GM18861 (cell line): ENCODE results near the gene MYRF.

Source experiments
- ATAC-seq: cut with Tn5 transposase; IDR thresholded peaks from one replicate; pipeline ENCODE4 v1.9.1; 2021; ENCODE audit not compliant: unreplicated experiment

Gene MYRF

DNA sequence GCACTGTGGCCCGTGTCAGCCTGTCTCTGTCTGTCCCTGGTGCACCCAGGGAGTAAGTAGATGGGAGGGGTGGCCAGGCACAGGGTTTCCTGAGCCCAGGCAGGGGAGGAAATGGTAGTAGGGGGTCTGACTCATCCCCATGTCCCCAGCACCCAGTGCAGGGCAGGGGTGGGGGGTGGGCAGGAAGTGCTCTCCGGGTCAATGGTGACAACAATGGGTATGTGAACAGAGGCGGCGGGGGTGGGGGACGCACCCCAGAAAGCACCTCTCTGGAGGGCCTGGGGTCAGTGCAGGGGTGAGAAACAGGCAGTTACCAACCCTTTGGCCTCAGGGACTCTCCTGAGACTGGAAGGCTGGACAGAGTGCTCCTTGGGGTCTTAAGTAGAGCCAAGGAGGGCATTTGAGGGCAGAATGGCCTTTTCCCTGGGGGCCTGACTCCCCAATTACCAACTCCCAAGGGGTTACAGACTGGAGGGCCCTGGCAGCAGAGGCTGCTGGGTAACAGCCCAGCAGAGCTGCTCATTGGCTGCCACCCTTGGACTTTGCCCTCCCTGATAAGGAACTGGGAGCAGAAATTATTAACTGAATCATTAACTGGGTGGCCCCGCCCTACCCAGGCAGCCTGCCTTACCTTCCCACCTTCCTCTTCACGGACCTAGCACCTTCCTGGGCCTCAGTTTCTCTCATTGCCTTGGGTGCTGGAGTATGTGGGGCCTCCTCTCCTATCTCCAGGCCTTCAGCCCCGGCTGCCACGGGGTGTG lies 4.2 kb downstream of the MYRF start:
- peak; percentile 44 for ATAC-seq

DNA sequence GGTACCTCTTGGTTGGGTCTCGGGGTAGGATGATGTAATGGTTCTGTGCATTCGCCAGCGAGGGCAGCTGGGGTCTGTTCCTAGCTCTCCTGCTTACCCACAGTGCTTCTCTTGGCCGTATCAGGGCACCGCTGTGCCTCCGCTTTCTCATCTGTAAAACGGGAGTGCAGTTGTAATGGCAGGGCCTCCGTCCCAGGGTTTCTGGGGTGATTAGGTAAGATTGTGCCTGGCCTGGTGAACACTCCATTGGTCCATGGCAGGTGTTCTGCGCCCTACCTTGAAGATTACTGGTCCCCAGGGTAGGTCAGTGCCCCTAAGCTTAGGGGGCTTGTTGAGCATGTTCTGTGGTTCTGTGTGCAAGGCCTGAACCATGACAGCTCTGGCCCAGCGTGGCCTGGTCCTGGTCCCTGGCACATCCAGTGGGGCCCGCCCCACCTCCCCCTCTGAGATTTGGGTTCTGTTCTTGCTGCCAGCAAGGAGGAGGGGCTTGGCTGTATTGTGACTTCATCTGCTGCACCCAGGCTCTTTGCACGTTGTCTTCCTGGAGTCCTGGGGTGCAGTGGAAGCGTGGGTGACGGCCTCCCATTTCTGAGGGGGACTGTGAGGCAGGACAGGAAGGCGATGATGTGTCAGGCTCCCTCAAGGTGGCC lies 4.9 kb downstream of the MYRF start:
- no peak for ATAC-seq

DNA sequence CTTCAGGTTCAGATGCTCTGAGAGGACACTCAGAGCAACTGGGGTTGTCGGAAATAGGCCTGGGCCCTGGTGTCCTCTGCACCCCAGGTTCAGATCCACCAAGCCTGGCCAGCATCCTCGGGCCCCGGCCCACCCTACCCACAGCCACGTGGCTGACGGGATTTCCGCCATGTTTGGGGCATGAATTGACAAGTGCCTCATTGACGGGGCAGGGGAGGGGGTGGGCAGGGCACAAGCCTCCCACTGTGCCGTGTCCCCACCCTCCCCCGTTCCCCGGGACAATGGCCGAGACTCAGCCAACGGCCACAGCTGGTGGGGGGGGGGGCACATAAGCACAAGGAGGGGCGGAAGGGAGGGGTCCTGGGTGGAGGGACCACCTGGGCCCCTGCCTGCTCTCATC lies 8.5 kb downstream of the MYRF start:
- no peak for ATAC-seq

DNA sequence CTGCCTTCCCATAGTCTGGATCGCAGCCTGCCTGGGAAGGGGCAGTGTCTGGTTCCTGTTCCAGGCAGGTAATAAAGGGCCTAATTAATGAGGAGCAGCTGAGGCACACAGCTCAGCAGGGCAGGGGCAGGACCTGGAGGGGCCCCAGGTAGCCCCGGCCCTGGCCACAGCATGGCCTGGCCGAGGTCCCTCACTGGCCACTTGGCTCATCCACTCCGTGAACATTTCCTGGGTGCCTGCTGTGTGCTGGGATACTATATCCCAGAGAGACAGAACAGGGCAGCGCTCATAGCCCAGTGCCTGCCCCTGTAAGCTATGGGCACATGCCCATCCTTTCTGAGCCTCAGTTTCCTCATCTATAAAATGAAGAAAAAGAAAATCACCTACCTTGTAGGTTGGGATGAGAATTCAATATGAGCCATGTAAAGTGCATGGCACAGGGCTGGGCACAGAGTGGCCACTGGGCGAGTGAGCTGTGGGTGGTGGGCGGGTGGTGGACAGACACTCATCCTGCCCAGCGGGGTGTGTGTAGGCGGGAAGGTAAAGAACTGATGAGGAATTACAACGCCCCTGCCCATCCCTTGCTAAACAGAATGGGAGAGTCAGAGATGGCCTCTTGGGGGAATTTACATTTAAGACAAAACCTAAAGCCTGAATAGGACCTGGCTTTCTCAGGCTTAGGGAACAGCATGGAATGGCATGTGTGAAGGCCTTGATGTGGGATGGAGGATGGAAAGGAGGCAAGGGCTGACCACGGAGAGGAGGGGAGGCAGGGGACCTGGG lies 9.2 kb downstream of the MYRF start:
- ATAC-seq = no peak

DNA sequence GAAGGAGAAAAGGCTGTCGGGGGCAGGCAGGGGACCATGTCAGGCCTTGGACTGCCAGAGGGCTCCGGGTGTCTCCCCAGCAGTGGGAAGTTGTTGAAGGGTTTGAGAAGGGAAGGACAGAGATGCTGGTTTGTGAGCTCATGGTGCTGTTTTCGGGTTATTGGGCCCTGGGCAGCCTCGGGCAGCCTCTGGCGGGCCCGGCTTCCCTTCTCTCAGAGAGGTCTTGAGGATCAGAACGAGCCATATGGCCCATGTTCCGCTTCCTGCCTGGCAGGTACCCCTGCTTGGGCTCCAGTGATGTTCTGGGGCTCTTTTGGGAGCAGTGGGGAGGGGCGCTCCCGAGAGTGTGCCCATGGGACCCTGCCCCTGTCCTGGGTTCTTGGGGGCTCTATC lies 9.8 kb downstream of the MYRF start:
- no peak for ATAC-seq

DNA sequence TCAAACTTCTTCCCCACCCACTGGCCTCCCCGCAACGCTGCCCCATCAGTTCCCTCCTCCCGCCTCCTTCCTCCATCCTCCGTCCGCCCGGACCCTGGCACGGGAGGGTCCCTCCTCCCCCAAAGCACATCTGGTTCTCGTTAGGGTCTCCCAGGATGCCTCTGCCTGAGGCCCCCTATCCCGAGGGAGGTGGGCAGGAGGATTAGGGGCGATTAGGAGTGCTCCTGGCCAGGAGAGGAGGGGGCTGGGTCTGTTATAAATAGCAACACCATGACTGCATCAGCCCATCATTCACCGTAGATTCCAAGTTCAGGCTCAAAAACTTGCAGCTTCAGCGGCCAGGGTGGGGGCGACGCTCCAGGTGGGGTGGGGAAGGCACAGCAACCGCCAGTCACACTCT lies 10.4 kb downstream of the MYRF start:
- no peak for ATAC-seq

DNA sequence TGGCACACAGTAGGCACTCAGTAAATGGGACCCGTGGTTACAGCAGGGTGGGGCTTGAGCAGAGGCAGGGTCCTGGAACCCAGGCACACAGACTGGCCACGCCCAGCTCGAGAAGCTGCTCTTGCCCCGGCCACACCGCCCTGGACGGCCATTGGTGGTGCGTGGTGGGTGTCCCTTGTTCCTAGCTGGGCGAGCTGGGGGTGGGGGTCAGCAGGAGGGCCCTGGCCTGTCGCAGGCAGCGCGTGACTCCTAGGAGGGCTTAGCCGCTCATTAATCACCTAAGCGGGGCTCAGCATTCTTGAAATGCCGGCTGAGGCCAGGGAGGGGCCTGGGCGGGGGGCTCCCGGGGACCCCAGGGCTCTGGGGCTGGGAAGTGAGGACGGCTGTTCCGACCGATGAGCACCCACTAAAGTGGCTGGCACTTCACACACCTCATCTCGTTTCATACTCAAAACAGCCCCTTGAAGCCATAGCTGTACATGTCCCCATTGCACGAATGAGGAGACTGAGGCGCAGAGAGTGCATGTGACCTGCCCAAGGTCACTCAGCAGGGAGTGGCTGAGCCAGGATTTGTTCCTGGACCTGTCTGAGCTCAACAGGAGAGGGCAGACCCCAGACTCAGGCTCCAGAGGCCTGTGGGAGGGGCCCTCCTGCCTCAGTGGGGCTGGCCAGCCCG lies 11.6 kb downstream of the MYRF start:
- ATAC-seq = no peak

DNA sequence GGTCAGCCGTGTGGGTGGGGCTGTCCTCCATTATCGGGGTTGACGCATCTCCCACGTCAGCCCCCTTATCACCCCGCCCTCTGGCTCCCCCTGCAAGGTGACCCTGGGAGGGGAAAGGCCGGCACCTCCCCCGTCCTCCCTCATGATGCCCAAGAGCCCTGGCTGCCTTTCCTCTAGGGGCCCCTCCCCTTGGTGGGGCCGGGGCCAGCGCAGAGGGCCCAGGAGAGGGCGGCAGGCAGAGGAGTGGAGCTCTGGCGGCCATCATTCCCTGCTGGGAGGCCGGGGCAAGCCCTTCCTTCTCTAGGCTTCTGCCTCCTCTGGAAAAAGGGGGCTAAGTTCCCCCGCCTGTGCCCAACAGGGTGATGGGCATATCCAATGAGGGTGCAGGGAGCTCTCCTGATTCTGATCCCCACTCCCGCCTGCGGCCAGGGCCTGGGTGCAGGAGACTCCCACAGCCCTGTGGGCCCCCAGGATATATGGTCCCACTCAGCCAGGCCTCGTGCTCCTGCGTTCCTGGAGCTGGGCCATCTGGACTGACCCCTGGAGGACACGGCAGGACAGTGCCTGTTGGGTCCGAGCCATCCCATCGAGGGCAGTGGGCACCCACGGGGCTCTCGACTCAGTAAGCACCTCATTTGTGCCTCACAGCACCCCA lies 12.3 kb downstream of the MYRF start:
- no peak for ATAC-seq

DNA sequence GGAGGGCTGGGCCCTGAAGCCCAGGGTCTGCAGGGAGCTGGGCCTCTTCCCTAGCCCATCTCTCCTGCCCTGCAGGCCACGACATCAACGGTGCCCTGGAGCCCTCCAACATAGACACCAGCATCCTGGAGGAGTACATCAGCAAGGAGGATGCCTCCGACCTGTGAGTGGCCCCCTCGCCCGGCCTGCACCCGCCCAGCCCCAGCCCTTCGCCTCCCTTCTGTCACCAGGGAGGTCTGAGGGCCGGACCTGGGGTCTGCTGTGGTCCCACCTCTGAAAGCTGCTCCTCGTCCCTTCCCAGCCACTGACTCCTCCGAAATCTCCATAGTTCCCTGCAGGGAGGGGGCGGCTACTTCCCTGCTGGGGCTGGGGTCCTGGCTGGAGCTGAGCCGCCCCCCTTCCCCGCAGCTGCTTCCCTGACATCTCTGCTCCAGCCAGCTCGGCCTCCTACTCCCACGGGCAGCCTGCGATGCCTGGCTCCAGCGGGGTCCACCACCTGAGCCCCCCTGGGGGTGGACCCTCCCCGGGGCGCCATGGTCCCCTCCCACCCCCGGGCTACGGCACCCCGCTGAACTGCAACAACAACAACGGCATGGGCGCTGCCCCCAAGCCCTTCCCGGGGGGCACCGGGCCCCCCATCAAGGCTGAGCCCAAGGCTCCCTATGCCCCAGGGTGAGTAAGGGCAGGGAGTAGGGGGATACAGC lies 13.3 kb downstream of the MYRF start:
- no peak for ATAC-seq

DNA sequence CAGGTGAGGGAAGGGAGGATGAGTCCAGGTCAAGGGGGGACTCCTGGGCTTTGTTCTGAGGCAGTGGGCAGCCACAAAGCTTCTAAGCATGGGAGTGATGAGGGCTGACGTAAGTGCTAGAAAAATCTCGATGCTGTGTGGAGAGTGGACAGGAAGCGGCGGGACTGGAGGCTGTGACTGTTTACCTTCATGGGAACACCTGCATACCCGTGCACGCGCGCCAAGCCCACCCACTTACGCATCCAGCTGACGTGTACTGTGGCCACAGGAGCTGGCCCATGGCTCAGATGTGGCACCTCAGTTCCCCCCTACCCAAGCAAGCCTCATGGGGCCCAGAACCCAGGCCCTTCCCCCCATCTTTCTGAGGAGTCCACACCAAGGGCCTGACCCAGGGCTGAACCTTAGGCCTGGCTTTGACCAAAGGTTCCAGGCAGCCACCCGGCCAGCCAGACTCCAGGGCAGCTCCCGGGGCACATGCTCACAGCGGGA lies 14.0 kb downstream of the MYRF start:
- no peak for ATAC-seq

DNA sequence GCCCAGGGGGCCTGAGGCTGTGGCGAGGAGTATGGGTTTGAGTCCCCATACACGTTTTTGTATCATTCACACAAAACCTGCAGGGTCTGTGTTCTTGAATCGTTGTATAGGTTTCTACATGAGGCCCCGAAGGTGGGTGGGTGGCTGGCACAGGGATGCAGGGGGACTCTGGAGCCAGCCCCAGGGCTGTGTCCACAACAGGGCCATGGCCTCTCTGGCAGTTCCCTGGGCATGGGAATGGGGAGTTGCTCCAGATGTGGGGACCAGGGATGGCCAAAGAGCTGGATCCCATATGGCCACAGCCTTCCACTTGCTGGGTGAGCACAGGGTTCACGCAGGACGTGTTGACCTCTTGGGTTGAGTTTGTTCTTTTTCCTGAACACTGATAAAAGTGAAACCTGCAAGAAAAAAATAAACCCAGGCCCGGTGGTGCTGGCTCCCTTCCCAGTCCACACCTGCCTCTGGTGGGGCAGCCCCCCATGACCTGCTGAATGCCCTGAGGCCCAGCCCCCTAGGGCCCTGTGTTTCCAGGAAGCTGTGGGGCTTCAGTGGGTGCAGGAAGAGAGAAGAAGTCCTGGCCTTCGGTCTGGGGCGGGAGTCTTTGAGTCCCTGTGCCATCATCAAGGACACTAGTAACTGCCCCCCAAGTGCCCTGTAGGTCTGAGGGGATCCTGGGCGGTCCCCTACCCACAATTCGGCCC lies 16.1 kb downstream of the MYRF start:
- no peak for ATAC-seq

DNA sequence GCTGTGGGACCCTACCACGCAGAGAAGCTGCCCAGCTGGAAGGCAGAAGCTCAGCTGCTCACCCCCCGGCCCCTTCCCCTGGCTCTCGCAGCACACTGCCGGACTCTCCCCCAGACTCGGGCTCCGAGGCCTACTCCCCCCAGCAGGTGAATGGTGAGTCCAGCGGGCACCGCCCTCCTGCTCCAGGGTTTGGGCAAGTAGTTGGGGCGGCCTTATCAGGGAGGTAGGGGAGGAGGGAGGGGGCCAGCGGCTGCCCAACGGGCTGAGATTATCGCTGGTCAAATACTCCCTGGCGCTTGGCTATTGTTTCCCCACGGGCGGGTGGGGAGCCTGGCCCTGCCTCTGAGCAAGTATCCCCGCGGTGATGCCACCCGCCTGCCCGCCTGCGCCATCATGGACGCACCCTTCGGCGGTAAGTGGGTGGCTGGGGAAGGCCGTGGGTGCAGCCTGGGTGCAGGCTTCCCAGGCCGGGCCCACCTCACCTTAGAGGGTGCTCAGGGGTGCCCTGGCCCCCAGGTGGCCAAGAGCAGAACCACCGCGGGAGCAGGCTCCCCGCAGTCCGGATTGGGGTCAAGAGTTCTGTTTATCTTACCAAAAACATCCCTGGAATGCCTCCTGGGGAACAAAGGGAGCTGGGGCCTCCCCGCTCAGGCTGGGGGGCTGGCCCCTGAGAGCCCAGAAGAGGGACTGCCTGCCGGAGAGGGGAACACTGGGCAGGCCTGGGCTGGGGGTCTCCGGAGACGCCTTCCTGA lies 16.9 kb downstream of the MYRF start:
- no peak for ATAC-seq

DNA sequence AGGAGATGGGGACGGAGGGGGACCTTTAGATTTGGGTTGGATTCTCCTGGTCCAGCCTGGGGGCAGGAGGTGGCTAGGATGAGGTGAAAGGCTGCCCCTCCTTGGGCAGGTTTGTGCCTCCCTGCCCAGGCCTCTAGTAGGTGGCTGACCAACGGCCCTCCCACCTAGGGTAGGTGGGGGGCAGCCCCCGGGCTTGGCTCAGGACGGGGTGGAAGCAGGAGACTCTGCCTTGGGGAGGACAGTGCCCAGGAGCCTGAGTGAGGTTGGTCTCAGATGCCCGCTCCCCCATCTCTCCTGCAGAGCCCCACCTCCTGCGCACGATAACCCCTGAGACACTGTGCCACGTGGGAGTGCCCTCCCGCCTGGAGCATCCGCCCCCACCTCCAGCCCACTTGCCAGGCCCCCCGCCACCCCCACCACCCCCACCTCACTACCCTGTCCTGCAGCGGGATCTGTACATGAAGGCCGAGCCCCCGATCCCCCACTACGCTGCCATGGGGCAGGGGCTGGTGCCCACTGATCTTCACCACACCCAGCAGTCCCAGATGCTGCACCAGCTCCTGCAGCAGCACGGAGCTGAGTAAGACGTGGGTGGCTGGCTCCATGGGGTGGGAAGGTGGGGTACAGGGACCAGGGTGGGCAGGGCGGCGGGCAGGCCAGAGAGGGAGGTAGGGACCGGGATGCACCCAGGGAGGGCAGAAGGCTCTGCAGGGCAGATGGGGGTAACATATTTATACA lies 17.7 kb downstream of the MYRF start:
- no peak for ATAC-seq

DNA sequence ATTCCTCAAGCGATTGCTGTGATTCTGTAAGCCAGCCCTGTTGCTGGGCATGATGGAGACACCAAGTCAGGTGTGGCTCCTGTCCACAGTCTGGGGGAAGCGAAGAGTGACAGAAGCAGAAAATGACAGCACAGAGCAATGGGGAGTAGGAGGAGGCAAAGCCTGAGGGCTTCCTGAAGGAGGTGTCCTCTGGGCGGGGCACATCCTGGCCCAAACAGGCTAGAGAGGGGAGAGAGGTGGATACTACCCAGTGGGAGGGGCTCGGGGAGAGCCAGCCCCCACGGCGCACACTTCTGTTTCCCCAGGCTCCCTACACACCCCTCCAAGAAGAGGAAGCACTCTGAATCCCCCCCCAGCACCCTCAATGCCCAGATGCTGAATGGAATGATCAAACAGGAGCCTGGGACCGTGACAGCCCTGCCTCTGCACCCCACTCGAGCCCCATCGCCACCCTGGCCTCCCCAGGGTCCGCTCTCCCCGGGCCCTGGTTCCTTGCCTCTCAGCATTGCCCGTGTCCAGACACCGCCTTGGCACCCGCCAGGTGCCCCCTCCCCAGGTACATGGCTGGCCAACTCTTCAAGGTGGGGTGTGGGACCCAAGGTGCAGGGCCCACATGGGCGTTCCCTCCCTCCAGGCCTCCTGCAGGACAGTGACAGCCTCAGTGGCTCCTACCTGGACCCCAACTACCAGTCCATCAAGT lies 18.9 kb downstream of the MYRF start:
- ATAC-seq = no peak

DNA sequence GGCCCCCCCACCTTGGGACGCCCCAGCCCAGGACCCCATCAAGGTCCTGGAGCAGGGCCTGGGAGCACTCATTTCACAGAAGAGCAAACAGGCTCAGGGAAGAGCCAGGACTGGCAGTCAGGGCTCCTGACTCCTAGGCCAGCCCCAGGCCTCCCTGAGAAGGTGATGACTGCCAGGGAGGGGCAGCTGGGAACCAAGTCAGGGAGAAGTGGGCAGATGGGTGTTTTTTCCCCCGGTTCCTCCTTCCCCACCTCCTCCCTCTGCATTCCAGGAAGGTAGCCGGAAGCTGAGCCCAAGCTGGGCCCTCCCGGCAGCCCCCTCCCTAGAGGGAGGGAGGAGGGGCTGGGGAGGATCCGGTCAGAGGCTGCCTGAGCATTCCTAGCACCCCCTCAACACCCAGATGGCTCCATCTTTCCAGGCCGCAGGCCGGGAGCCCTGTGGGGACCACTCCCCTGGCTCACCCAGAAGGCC lies 19.6 kb downstream of the MYRF start:
- no peak for ATAC-seq

DNA sequence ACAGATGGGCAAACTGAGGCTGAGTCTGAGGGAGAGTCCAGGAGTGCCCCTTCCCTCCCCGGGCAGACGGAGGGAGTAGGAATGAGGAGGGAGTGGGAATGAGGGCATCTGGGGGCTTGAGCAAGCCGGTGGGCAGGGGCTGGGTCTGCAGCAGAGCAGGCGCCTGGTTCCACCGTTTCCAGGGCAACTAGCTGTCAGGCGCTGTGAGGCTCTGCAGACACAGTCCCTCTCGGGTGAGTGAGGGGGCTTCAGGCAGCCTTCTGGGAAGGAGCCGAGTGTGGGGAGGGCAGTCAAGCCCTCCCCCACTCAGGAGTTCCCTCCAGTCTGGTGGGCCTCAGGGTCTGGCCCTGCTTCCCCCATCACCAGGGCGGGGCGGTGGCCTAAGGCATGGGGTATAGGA lies 20.9 kb downstream of the MYRF start:
- no peak for ATAC-seq

DNA sequence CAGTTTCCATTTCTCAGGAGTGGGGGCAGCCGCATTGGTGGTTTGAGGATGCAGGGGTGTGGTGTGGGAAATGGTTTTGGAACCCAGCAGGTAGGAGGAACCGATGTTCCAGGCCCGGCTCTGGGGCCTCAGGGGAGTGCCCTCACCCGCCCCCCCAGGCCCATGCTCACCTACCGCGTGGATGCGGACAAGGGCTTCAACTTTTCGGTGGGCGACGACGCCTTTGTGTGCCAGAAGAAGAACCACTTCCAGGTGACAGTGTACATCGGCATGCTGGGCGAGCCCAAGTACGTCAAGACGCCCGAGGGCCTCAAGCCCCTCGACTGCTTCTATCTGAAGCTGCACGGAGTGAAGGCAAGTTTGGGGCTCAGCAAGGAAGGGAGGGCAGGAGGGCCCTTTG lies 21.4 kb downstream of the MYRF start:
- no peak for ATAC-seq

DNA sequence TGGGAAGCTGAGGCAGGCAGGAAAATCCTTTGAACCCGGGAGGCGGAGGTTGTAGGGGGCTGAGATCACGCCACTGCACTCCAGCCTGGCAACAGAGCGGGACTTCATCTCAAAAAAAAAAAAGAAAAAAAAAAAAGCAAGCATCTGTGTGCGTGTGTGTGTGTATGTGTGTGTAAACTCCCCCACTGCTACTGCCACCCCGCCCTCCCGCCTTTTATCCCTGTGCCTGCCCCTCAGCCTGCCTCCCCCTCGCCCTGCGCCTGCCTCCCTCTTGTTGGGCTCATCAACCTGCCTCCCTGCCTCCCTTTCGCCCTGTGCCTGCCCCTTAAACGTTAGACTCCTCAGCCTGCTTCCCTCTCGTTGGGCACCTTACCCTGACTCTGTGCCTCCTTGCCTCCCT lies 22.0 kb downstream of the MYRF start:
- no peak for ATAC-seq
